ENCODE measurements around the gene FABP1. TPM values are rescaled to one million over a fixed set of nuclear protein-coding genes. Genes with fewer than 3 reads are reported as not detected.

Gene FABP1
- total RNA-seq, 2 donors from 2014 or later: not detected

DNA sequence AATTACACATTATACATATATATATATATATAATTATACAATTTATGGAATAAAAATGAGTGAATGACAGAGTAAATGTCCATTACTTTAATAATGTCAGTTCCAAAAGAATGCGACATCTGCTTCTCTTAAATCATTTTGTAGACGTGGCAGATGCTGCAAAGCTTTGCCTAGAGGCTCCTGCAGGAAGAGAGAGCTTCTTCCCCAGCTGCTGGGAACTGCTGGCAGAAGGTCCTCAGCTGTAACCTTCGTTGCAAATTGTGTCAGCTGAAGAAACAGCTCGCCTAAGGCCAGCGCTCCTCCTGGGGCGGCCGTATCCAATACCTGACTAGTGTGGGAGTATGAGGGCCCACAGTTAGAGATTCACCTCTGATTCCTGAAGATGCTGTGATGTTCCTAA, 32.7 kb upstream of the FABP1 start:
- no peaks in the 10 kb centered on the region for H3K36me3 ChIP-seq
- no peak for DNase-seq (ENCODE audit: low spot score)
- no peak for ATAC-seq (ENCODE audit: insufficient number of reproducible peaks, low FRiP score, low read depth)
- H3K4me1 ChIP-seq (ENCODE audit: control insufficient read depth in 1 of 2, low read depth in 2 of 2): no peaks in the 10 kb centered on the region
- TF ChIP-seq, protein P1, sequence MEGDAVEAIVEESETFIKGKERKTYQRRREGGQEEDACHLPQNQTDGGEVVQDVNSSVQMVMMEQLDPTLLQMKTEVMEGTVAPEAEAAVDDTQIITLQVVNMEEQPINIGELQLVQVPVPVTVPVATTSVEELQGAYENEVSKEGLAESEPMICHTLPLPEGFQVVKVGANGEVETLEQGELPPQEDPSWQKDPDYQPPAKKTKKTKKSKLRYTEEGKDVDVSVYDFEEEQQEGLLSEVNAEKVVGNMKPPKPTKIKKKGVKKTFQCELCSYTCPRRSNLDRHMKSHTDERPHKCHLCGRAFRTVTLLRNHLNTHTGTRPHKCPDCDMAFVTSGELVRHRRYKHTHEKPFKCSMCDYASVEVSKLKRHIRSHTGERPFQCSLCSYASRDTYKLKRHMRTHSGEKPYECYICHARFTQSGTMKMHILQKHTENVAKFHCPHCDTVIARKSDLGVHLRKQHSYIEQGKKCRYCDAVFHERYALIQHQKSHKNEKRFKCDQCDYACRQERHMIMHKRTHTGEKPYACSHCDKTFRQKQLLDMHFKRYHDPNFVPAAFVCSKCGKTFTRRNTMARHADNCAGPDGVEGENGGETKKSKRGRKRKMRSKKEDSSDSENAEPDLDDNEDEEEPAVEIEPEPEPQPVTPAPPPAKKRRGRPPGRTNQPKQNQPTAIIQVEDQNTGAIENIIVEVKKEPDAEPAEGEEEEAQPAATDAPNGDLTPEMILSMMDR (IDR thresholded peaks at IDR 0.05): no peak
- H3K27me3 ChIP-seq (replicated peaks; ENCODE audit: insufficient read depth): no peaks in the 10 kb centered on the region
- H3K9me3 ChIP-seq: no peaks in the 10 kb centered on the region
- no peak overlapping the region for H3K27ac ChIP-seq
- H3K4me3 ChIP-seq: no peak overlapping the region

DNA sequence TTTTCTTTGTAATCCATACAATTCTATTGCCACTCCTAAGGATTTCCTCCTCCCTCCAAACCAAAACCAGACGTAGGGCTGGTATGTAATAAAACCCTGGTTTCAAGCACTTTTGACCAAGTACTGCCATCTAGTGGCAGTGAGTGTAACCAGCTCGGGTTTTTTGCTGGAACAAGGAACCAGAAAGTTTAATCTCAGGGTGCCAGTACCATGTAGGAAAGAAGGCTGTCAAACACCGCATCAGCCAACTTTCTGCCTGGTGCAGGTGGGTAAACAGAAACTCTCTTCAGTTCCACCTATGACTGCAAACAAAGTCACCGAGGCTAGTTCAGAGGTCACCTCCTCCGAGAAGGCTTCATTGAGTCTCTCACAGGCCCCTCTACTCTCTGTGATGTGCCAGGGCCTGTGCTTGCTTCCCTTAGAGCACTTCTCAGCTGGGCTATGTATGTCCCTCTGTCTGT, 32.1 kb upstream of the FABP1 start:
- H3K27me3 ChIP-seq (replicated peaks; ENCODE audit: insufficient read depth): no peaks in the 10 kb centered on the region
- TF ChIP-seq, protein P1 (IDR thresholded peaks at IDR 0.05): peak; percentile 71
- no peaks in the 10 kb centered on the region for H3K9me3 ChIP-seq
- H3K4me1 ChIP-seq (ENCODE audit: control insufficient read depth in 1 of 2, low read depth in 2 of 2): no peaks in the 10 kb centered on the region
- DNase-seq (ENCODE audit: low spot score): no peak
- no peak overlapping the region for H3K4me3 ChIP-seq
- no peak for ATAC-seq (ENCODE audit: insufficient number of reproducible peaks, low FRiP score, low read depth)
- H3K27ac ChIP-seq: no peak overlapping the region
- no peaks in the 10 kb centered on the region for H3K36me3 ChIP-seq

DNA sequence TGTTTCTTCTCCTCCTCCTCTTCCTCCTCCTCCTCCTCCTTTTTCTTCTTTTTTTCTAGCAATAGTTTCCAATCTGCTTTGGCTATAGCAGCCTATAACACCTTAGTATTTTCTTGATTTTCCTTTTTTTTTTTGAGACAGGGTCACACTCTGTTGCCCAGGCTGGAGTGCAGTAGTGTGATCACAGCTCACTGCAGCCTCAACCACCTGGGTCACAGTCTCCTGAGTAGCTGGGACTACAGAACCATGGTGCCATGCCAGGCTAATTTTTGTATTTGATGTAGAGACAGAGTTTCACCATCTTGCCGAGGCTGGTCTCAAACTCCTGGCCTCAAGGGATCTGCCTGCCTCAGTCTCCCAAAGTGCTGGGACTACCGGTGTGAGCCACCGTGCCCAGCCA, 31.6 kb upstream of the FABP1 start:
- TF ChIP-seq, protein P1 (IDR thresholded peaks at IDR 0.05): no peak
- Histone ChIP-seq H3K4me1 (ENCODE audit: control insufficient read depth in 1 of 2, low read depth in 2 of 2) (no peaks in the 10 kb centered on the region), H3K4me3 (no peak overlapping the region), H3K27ac (no peak overlapping the region), H3K9me3 (no peaks in the 10 kb centered on the region), H3K36me3 (no peaks in the 10 kb centered on the region), H3K27me3 (replicated peaks; ENCODE audit: insufficient read depth) (no peaks in the 10 kb centered on the region)
- no peak for DNase-seq (ENCODE audit: low spot score)
- ATAC-seq (ENCODE audit: insufficient number of reproducible peaks, low FRiP score, low read depth): no peak

DNA sequence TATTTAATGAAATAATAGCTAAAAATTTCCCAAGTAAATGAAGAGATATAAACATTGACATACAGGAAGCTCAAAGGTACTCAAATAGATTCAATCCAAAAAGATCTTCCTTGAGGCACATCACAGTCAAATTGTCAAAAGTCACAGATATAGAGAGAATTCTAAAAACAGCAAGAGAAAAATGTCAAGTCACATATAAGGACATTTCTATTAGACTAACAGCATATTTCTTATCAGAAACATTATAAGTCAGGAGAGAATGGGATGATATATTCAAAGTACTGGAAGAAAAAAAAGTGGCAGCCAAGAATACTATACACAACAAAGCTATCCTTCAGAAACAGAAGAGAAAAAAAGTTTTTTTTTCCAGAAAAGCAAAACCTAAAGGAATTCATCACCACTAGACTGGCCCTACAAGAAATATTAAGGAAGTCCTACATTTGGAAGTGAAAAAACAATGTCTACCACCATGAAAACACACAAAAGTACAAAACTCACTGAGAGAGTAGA, 21.1 kb upstream of the FABP1 start:
- H3K36me3 ChIP-seq: no peaks in the 10 kb centered on the region
- ATAC-seq (ENCODE audit: insufficient number of reproducible peaks, low FRiP score, low read depth) (no peak), DNase-seq (ENCODE audit: low spot score) (no peak)
- H3K27ac ChIP-seq: no peak overlapping the region
- H3K27me3 ChIP-seq (replicated peaks; ENCODE audit: insufficient read depth): no peaks in the 10 kb centered on the region
- no peak overlapping the region for H3K4me3 ChIP-seq
- TF ChIP-seq, protein P1 (IDR thresholded peaks at IDR 0.05): no peak
- H3K4me1 ChIP-seq (ENCODE audit: control insufficient read depth in 1 of 2, low read depth in 2 of 2): no peaks in the 10 kb centered on the region
- H3K9me3 ChIP-seq: peaks cover 24% of the 10 kb centered on the region

DNA sequence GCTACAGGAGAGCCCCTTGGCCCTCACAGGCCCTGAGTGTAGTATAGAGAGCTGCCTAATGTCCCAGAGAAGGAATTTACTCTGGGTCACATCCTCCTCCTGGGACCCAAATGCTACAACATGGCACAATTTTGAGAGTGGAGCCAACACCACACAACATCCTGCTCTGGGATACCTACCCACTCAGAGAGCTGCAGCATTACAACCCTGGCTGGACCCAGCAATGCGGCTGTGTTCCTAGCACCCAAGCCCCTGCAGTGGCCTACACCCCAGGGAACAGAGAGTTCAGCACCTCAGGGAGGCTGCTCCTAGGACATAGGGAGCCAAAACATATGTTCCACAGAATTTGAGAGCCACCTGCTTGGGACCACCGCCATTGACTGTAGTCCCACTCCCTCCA, 19.3 kb upstream of the FABP1 start:
- no peaks in the 10 kb centered on the region for H3K36me3 ChIP-seq
- H3K27me3 ChIP-seq (replicated peaks; ENCODE audit: insufficient read depth): no peaks in the 10 kb centered on the region
- TF ChIP-seq, protein P1 (IDR thresholded peaks at IDR 0.05): no peak
- no peak overlapping the region for H3K4me3 ChIP-seq
- ATAC-seq (ENCODE audit: insufficient number of reproducible peaks, low FRiP score, low read depth): no peak
- H3K4me1 ChIP-seq (ENCODE audit: control insufficient read depth in 1 of 2, low read depth in 2 of 2): no peaks in the 10 kb centered on the region
- peaks cover 14% of the 10 kb centered on the region for H3K9me3 ChIP-seq
- H3K27ac ChIP-seq: no peak overlapping the region
- no peak for DNase-seq (ENCODE audit: low spot score)

Data from thoracic aorta (tissue), 2 donors.